HFF-Myc (cell line): Measurements from ENCODE around the gene PADI1.

Source experiments
- DNase-seq: peaks from one replicate; pipeline ENCODE4 v3.0.0-alpha.2; 2011; ENCODE audit warnings: low read depth; ENCODE audit errors: extremely low read depth
- H3K4me3 ChIP-seq: replicated peaks from 2 replicates; pipeline ENCODE4 v1.5.1; 2011; ENCODE audit warnings: low read depth, mild to moderate bottlenecking, control low read depth, low read length
- CTCF ChIP-seq: IDR thresholded peaks from 2 replicates; pipeline ENCODE4 v1.5.1; 2012; ENCODE audit warnings: mild to moderate bottlenecking, low read depth, low read length, control low read depth; ENCODE audit errors: missing control alignments

PADI1 gene

GRCh38 chr1:17192394-17193221 is 12.3 kb upstream of the PADI1 start:
- H3K4me3 ChIP-seq = no peak overlapping the region
- TF ChIP-seq CTCF = no peak
- DNase-seq = no peak

- no peak for DNase-seq
- no peak overlapping the region for H3K4me3 ChIP-seq
- TF ChIP-seq CTCF = no peak
Observed at GRCh38 chr1:17193222-17194132, 11.5 kb upstream of the PADI1 start.

- no peak for DNase-seq
- no peak for TF ChIP-seq CTCF
- no peak overlapping the region for H3K4me3 ChIP-seq
Observed at GRCh38 chr1:17194133-17194475, 10.8 kb upstream of the PADI1 start.

GRCh38 chr1:17194615-17195528 is 10.1 kb upstream of the PADI1 start:
- H3K4me3 ChIP-seq = no peak overlapping the region
- DNase-seq = no peak
- TF ChIP-seq CTCF = no peak

GRCh38 chr1:17195731-17196130 is 9.2 kb upstream of the PADI1 start:
- no peak for TF ChIP-seq CTCF
- H3K4me3 ChIP-seq = no peak overlapping the region
- DNase-seq = no peak

GRCh38 chr1:17196496-17197185 is 8.3 kb upstream of the PADI1 start:
- no peak for TF ChIP-seq CTCF
- H3K4me3 ChIP-seq = no peak overlapping the region
- no peak for DNase-seq
